Osteoblast (primary cell): ENCODE results near the gene PDE1C. TPM values are rescaled to one million over a fixed set of nuclear protein-coding genes. Genes with fewer than 3 reads are reported as not detected.

Experiments used
- DNase-seq: peaks from one replicate; pipeline ENCODE4 v3.0.0; 2011; ENCODE audit warnings: low spot score, mixed read lengths; ENCODE audit not compliant: insufficient read length; ENCODE audit errors: missing footprints
- H2AFZ ChIP-seq: 2 replicates; pipeline ENCODE4 v1.6.0; 2011; ENCODE audit warnings: mild to moderate bottlenecking, low read length
- H3K27ac ChIP-seq: 2 replicates; pipeline ENCODE4 v1.5.1; 2011; ENCODE audit warnings: mild to moderate bottlenecking, low read depth, low read length, moderate library complexity
- H3K27me3 ChIP-seq: 2 replicates; pipeline ENCODE4 v1.6.0; 2012; ENCODE audit warnings: mild to moderate bottlenecking, control low read depth, inconsistent platforms, low read length, moderate library complexity; ENCODE audit not compliant: insufficient read depth
- H3K36me3 ChIP-seq: 2 replicates; pipeline ENCODE4 v1.5.1; 2011; ENCODE audit warnings: mild to moderate bottlenecking, low read length, control low read depth, moderate library complexity; ENCODE audit not compliant: insufficient read depth
- H3K4me1 ChIP-seq: 2 replicates; pipeline ENCODE4 v1.5.1; 2011; ENCODE audit warnings: mild to moderate bottlenecking, low read length, control low read depth, moderate library complexity; ENCODE audit not compliant: insufficient read depth
- H3K4me2 ChIP-seq: 2 replicates; pipeline ENCODE4 v1.6.0; 2011; ENCODE audit warnings: mild to moderate bottlenecking, low read length; ENCODE audit not compliant: insufficient read depth
- H3K4me3 ChIP-seq: fragments of 200-600 bp; sonication (generic); 3 replicates; pipeline ENCODE4 v1.5.1; 2012; ENCODE audit warnings: mild to moderate bottlenecking, low read length, inconsistent platforms; ENCODE audit not compliant: insufficient read depth
- H3K79me2 ChIP-seq: 2 replicates; pipeline ENCODE4 v1.6.0; 2012; ENCODE audit warnings: mild to moderate bottlenecking, low read length, control low read depth, inconsistent platforms; ENCODE audit not compliant: insufficient read depth
- H3K9me3 ChIP-seq: 2 replicates; pipeline ENCODE4 v1.5.1; 2011; ENCODE audit warnings: low read depth, low read length, control low read depth
- H4K20me1 ChIP-seq: 2 replicates; pipeline ENCODE4 v1.6.0; 2012; ENCODE audit warnings: mild to moderate bottlenecking, low read length, control low read depth; ENCODE audit not compliant: insufficient read depth
- total RNA-seq: library from RNA; depleted of rRNA; stranded (reverse); fragments of >200 nt; gene quantifications from 2 replicates; pipeline ENCODE4 v1.2.3, GENCODE V29; 2012
- TF ChIP-seq, protein P1 (sequence below): IDR thresholded peaks from 2 replicates; pipeline ENCODE4 v1.5.1; 2011; ENCODE audit warnings: mild to moderate bottlenecking, low read depth, low read length, moderate library complexity; ENCODE audit errors: extremely low read depth

The PDE1C gene
- total RNA-seq, 1 donor, result 149 TPM

DNA sequence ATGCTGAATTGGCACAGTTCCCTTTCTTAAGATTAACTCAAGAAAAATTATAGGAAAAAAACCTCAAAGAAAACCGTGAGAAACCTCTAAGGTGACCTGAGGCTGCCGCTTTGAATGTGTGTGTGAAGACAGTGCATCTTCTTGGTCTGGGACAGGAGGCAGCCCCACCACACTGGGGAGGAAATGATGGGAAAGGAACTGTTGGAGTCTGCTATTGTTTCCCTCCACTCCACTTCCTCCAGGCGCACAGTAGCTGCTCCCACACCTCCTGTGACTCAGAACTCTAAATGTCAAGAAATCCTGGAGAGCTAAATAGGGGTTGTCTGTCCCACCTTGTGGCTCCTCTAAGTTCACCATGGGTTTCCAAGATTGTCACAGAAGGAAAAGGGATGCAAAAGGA, 179.4 kb downstream of the PDE1C start:
- no peaks in the 10 kb centered on the region for H4K20me1 ChIP-seq
- TF ChIP-seq, protein P1, sequence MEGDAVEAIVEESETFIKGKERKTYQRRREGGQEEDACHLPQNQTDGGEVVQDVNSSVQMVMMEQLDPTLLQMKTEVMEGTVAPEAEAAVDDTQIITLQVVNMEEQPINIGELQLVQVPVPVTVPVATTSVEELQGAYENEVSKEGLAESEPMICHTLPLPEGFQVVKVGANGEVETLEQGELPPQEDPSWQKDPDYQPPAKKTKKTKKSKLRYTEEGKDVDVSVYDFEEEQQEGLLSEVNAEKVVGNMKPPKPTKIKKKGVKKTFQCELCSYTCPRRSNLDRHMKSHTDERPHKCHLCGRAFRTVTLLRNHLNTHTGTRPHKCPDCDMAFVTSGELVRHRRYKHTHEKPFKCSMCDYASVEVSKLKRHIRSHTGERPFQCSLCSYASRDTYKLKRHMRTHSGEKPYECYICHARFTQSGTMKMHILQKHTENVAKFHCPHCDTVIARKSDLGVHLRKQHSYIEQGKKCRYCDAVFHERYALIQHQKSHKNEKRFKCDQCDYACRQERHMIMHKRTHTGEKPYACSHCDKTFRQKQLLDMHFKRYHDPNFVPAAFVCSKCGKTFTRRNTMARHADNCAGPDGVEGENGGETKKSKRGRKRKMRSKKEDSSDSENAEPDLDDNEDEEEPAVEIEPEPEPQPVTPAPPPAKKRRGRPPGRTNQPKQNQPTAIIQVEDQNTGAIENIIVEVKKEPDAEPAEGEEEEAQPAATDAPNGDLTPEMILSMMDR, result no peak
- H3K4me2 ChIP-seq, result no peak overlapping the region
- H3K4me1 ChIP-seq, result no peaks in the 10 kb centered on the region
- no peak for DNase-seq
- no peak overlapping the region for H3K4me3 ChIP-seq
- H3K79me2 ChIP-seq, result peaks cover 11% of the 10 kb centered on the region
- no peaks in the 10 kb centered on the region for H3K36me3 ChIP-seq
- H3K9me3 ChIP-seq, result no peaks in the 10 kb centered on the region
- no peak overlapping the region for H2AFZ ChIP-seq
- no peaks in the 10 kb centered on the region for H3K27me3 ChIP-seq
- H3K27ac ChIP-seq, result no peak overlapping the region

DNA sequence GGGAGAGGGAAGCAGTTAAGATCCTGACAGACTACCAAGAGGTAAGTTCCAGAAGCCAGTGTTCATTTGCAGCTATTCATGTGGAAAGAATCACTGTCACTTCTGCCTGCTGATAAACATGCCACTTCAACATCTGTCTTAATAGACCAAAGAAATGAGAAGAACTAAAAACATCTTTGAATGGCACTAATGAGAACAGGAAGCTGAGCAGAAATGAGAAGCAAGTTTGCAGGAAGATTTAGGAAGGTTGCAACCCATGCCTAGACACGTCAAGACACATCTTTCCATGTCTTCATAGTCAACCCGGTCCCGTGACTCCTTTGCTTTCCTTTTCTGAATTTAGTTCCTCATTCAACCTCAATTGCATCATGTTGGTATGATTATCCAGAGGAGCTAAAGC, 180.0 kb downstream of the PDE1C start:
- Histone ChIP-seq H3K79me2 (peaks cover 11% of the 10 kb centered on the region), H3K27ac (no peak overlapping the region), H3K36me3 (no peaks in the 10 kb centered on the region), H4K20me1 (no peaks in the 10 kb centered on the region), H3K4me1 (peaks cover 3% of the 10 kb centered on the region), H3K4me2 (no peak overlapping the region), H3K4me3 (no peak overlapping the region), H3K9me3 (no peaks in the 10 kb centered on the region), H3K27me3 (no peaks in the 10 kb centered on the region), H2AFZ (no peak overlapping the region)
- DNase-seq, result no peak
- TF ChIP-seq, protein P1, result no peak

DNA sequence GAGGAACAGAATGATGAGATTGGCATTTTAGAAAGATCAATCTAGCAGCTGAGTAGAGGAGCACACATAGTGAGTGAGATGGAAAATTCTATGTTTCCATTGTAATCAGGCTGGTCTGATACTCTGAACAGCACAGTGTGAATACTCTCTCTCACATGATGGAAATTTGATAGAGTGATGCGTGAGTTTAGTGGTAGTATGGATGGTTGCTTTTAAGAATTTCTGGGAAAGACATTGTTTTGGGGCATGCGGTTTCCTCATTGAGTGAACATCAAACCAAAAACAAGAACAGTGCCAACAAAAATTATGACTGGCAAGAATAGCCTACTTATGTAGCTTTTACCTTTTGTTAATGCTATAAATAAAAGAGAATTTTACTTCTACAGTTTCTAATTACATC, 183.2 kb downstream of the PDE1C start:
- Histone ChIP-seq H3K4me1 (peaks cover 32% of the 10 kb centered on the region), H3K36me3 (no peaks in the 10 kb centered on the region), H3K79me2 (peaks cover 8% of the 10 kb centered on the region), H4K20me1 (no peaks in the 10 kb centered on the region), H2AFZ (no peak overlapping the region), H3K27ac (no peak overlapping the region), H3K9me3 (no peaks in the 10 kb centered on the region), H3K4me3 (no peak overlapping the region), H3K27me3 (no peaks in the 10 kb centered on the region), H3K4me2 (no peak overlapping the region)
- TF ChIP-seq, protein P1, result no peak
- no peak for DNase-seq

DNA sequence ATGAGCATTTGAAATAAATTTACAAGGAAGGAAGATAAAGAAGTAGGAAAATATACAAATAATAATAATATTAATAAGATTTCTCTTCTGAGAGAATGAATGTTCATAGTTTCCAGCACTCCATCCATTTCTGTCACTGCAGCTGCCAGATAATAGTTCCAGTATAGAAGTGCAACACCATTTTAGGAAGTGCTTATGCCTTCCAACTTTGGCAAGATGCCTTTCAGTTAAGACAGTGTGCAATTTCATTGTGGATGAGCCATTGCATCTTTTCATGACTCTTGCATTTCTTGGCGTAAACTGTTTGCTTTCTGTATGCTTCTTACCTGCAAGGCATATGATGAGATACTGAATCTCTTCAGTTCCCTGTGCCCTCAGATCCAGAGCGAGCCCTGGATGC, 185.0 kb downstream of the PDE1C start:
- no peaks in the 10 kb centered on the region for H4K20me1 ChIP-seq
- H3K36me3 ChIP-seq, result no peaks in the 10 kb centered on the region
- TF ChIP-seq, protein P1, result no peak
- H3K27ac ChIP-seq, result peak overlapping the region; percentile 82
- H3K4me1 ChIP-seq, result peaks cover 32% of the 10 kb centered on the region
- H3K27me3 ChIP-seq, result no peaks in the 10 kb centered on the region
- H2AFZ ChIP-seq, result no peak overlapping the region
- peaks cover 6% of the 10 kb centered on the region for H3K79me2 ChIP-seq
- no peak overlapping the region for H3K4me2 ChIP-seq
- no peak for DNase-seq
- no peak overlapping the region for H3K4me3 ChIP-seq
- no peaks in the 10 kb centered on the region for H3K9me3 ChIP-seq
